MM.1S (cell line): ENCODE data around the gene SFMBT1.

Source experiments
- DNase-seq: peaks from one replicate; pipeline ENCODE4 v3.0.0-alpha.2; 2015
- H2AFZ ChIP-seq: fragments of 300-600 bp; sonication (generic); 2 replicates; pipeline ENCODE4 v1.6.0; 2016; ENCODE audit warnings: antibody characterized with exemption, low read length
- H3F3A ChIP-seq: fragments of 300-600 bp; sonication (generic); 2 replicates; pipeline ENCODE4 v1.6.1; 2016; ENCODE audit warnings: mild to moderate bottlenecking, antibody characterized with exemption, low read length, moderate library complexity, mixed read lengths; ENCODE audit not compliant: insufficient read depth
- H3K27ac ChIP-seq: fragments of 300-600 bp; sonication (generic); 2 replicates; pipeline ENCODE4 v1.5.1; 2016; ENCODE audit warnings: mild to moderate bottlenecking, low read length
- H3K27me3 ChIP-seq: fragments of 300-600 bp; sonication (generic); replicated peaks from 2 replicates; pipeline ENCODE4 v1.6.0; 2016; ENCODE audit warnings: low read length; ENCODE audit not compliant: insufficient read depth
- H3K36me3 ChIP-seq: fragments of 300-600 bp; sonication (generic); replicated peaks from 2 replicates; pipeline ENCODE4 v1.6.1; 2016; ENCODE audit warnings: mild to moderate bottlenecking, low read length, mixed read lengths; ENCODE audit not compliant: insufficient read depth
- H3K4me1 ChIP-seq: fragments of 300-600 bp; sonication (generic); 2 replicates; pipeline ENCODE4 v1.6.1; 2016; ENCODE audit warnings: low read length, mixed read lengths
- H3K4me2 ChIP-seq: fragments of 300-600 bp; sonication (generic); 2 replicates; pipeline ENCODE4 v1.6.0; 2016; ENCODE audit warnings: low read depth, low read length
- H3K4me3 ChIP-seq: fragments of 300-600 bp; sonication (generic); 2 replicates; pipeline ENCODE4 v1.5.1; 2016; ENCODE audit warnings: low read length, mixed read lengths
- H3K79me2 ChIP-seq: fragments of 300-600 bp; sonication (generic); 2 replicates; pipeline ENCODE4 v1.6.1; 2016; ENCODE audit warnings: mixed run types, low read length, mixed read lengths
- H3K9ac ChIP-seq: fragments of 300-600 bp; sonication (generic); 2 replicates; pipeline ENCODE4 v1.6.1; 2016; ENCODE audit warnings: low read length, mixed read lengths
- H3K9me2 ChIP-seq: fragments of 300-600 bp; sonication (generic); replicated peaks from 2 replicates; pipeline ENCODE4 v1.6.1; 2016; ENCODE audit warnings: mild to moderate bottlenecking, low read length, mixed read lengths; ENCODE audit not compliant: insufficient read depth
- H3K9me3 ChIP-seq: fragments of 300-600 bp; sonication (generic); replicated peaks from 2 replicates; pipeline ENCODE4 v1.6.1; 2016; ENCODE audit warnings: mild to moderate bottlenecking, low read length, mixed read lengths; ENCODE audit not compliant: insufficient read depth
- H4K20me1 ChIP-seq: fragments of 300-600 bp; sonication (generic); 2 replicates; pipeline ENCODE4 v1.6.1; 2016; ENCODE audit warnings: mild to moderate bottlenecking, low read length, moderate library complexity, mixed read lengths; ENCODE audit not compliant: insufficient read depth
- EZH2 ChIP-seq: fragments of 300-600 bp; sonication (generic); optimal IDR thresholded peaks from 2 replicates; pipeline ENCODE3; 2017; ENCODE audit warnings: low read depth, mild to moderate bottlenecking, antibody characterized with exemption, low read length, mixed read lengths
- EZH2phosphoT487 ChIP-seq: fragments of 300-600 bp; sonication (generic); IDR thresholded peaks from 2 replicates; pipeline ENCODE4 v1.6.1; 2018; ENCODE audit warnings: antibody characterized with exemption, low read length
- TF ChIP-seq, protein P1 (sequence below): fragments of 300-600 bp; sonication (generic); IDR thresholded peaks from 2 replicates; pipeline ENCODE4 v1.5.1; 2016; ENCODE audit warnings: antibody characterized with exemption, low read length, mixed read lengths

Gene SFMBT1

DNA sequence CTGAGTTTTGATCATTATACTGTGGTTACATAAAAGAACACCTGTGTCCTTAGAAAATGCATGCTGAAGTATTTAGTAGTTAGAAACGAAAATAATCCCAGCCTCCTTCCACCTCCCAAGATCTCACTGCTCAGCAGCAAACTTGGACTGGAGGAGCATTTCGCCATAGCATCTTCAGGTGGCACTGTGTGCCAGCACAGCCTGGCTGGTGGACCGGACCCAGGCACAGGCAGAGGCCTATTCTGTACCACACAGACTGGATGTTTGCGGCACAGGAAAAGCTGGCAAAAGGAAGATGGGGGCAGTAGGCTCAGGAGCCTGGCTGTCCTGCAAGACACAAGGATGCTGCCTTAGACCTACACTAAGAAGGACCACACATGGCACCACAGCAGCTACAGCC is 158.7 kb downstream of the SFMBT1 start:
- no peak overlapping the region for H3K4me3 ChIP-seq
- peaks cover 6% of the 10 kb centered on the region for H3K79me2 ChIP-seq
- H3K27me3 ChIP-seq: no peaks in the 10 kb centered on the region
- no peak for DNase-seq
- H2AFZ ChIP-seq: no peak overlapping the region
- no peaks in the 10 kb centered on the region for H3F3A ChIP-seq
- TF ChIP-seq EZH2 (no peak), EZH2phosphoT487 (no peak)
- TF ChIP-seq, protein P1, sequence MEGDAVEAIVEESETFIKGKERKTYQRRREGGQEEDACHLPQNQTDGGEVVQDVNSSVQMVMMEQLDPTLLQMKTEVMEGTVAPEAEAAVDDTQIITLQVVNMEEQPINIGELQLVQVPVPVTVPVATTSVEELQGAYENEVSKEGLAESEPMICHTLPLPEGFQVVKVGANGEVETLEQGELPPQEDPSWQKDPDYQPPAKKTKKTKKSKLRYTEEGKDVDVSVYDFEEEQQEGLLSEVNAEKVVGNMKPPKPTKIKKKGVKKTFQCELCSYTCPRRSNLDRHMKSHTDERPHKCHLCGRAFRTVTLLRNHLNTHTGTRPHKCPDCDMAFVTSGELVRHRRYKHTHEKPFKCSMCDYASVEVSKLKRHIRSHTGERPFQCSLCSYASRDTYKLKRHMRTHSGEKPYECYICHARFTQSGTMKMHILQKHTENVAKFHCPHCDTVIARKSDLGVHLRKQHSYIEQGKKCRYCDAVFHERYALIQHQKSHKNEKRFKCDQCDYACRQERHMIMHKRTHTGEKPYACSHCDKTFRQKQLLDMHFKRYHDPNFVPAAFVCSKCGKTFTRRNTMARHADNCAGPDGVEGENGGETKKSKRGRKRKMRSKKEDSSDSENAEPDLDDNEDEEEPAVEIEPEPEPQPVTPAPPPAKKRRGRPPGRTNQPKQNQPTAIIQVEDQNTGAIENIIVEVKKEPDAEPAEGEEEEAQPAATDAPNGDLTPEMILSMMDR: no peak
- no peaks in the 10 kb centered on the region for H3K4me1 ChIP-seq
- no peak overlapping the region for H3K4me2 ChIP-seq
- H3K9me3 ChIP-seq: no peaks in the 10 kb centered on the region
- H3K36me3 ChIP-seq: no peaks in the 10 kb centered on the region
- H3K9me2 ChIP-seq: no peaks in the 10 kb centered on the region
- no peak overlapping the region for H3K9ac ChIP-seq
- no peak overlapping the region for H3K27ac ChIP-seq
- no peaks in the 10 kb centered on the region for H4K20me1 ChIP-seq

DNA sequence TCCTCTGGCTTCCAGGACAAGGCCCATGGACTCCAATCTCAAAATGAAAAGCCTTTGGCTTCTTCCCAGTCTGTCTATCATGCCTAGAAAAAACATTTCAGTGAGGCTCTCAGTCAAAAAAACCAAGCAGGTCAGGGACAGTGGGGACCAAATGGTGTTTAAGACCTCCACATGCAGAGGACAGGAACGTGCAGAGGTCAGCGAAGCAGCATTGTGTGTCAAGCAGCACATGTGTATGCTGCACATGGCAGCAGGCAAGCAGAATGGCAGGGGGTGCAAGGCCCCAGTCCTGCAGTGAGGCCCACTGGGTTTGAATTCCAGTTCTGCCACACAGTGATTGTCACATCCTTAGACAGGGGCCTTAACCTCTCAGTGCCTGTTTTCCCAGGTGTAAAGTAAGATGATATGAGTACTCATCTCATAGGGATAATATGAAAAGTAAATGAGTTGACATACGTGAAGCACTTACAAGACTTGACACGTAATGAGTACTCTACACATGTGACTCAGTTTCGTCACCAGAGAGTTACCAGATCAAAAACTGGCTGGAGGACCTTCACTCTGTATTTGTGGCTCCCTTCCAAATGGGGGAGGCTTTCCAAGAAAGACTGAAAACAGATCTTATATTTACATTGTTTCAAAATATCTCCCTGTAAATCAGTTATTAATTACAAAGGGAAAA is 159.7 kb downstream of the SFMBT1 start:
- peaks cover 5% of the 10 kb centered on the region for H3K79me2 ChIP-seq
- H3K36me3 ChIP-seq: no peaks in the 10 kb centered on the region
- DNase-seq: no peak

DNA sequence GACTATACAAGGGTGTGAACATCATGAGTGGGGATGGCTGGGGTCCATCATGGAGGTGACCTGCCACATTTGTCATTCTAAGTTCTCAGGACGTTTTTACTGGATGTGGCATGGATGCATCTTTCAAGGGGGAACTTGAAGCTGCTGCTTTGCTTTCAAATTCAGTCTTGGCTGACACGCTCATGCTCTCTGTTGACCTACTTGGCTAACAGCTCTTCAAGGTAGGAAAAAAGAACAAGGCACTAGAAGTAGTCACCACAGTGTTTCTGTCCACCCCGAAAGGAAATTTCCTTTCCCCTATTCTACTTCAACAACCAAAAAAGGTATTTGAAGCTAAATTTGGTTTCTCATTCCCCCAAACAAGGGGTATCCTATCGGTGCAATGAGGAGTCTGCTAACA is 163.5 kb downstream of the SFMBT1 start:
- Histone ChIP-seq H4K20me1 (no peaks in the 10 kb centered on the region), H2AFZ (no peak overlapping the region), H3K9ac (no peak overlapping the region), H3K27me3 (no peaks in the 10 kb centered on the region), H3K4me1 (no peaks in the 10 kb centered on the region), H3F3A (no peaks in the 10 kb centered on the region), H3K79me2 (peaks cover 2% of the 10 kb centered on the region), H3K9me3 (no peaks in the 10 kb centered on the region), H3K4me3 (no peak overlapping the region), H3K9me2 (no peaks in the 10 kb centered on the region), H3K27ac (no peak overlapping the region), H3K36me3 (no peaks in the 10 kb centered on the region), H3K4me2 (no peak overlapping the region)
- no peak for DNase-seq
- TF ChIP-seq, protein P1: no peak
- no peak for TF ChIP-seq EZH2
- TF ChIP-seq EZH2phosphoT487: no peak

More for the DNA sequence above, 159.7 kb downstream of the SFMBT1 start:
- H3K9me2 ChIP-seq: no peaks in the 10 kb centered on the region
- H3F3A ChIP-seq: no peaks in the 10 kb centered on the region
- H3K27me3 ChIP-seq: no peaks in the 10 kb centered on the region
- no peak overlapping the region for H3K4me3 ChIP-seq
- no peak overlapping the region for H3K4me2 ChIP-seq
- no peaks in the 10 kb centered on the region for H3K9me3 ChIP-seq
- H3K4me1 ChIP-seq: no peaks in the 10 kb centered on the region
- H2AFZ ChIP-seq: no peak overlapping the region
- TF ChIP-seq EZH2 (no peak), EZH2phosphoT487 (no peak)
- TF ChIP-seq, protein P1: no peak
- no peak overlapping the region for H3K27ac ChIP-seq
- no peak overlapping the region for H3K9ac ChIP-seq
- no peaks in the 10 kb centered on the region for H4K20me1 ChIP-seq
